ENCODE results near the gene BIRC2.

- TF ChIP-seq ZNF654 (tag by site-specific recombination; IDR thresholded peaks at IDR 0.05; ENCODE audit: low read depth) = no peak
- TF ChIP-seq ZNF423 (tag by site-specific recombination; IDR thresholded peaks at IDR 0.05) = no peak
Measured at GRCh38 chr11:102389253-102389652, 42.2 kb downstream of the BIRC2 start.
